Neuronal stem cell (in vitro differentiated cells): Measurements from ENCODE around the gene KIT.

ENCODE experiments used
- DNase-seq: peaks from one replicate; pipeline ENCODE4 v3.0.0-alpha.2; 2013; ENCODE audit warnings: low spot score
- H2AFZ ChIP-seq: one replicate; pipeline ENCODE4 v1.6.1; 2013; ENCODE audit warnings: mild to moderate bottlenecking, low read length, inconsistent platforms
- H2AK5ac ChIP-seq: 2 replicates; pipeline ENCODE4 v1.6.1; 2013; ENCODE audit warnings: low read depth, mild to moderate bottlenecking, inconsistent platforms, low read length, moderate library complexity, mixed read lengths
- H2BK120ac ChIP-seq: 2 replicates; pipeline ENCODE4 v1.6.1; 2013; ENCODE audit warnings: low read depth, mild to moderate bottlenecking, inconsistent platforms, low read length, moderate library complexity, mixed read lengths
- H2BK12ac ChIP-seq: one replicate; pipeline ENCODE4 v1.6.1; 2013; ENCODE audit warnings: low read length, inconsistent platforms
- H2BK15ac ChIP-seq: 2 replicates; pipeline ENCODE4 v1.6.1; 2013; ENCODE audit warnings: mild to moderate bottlenecking, low read length, inconsistent platforms, mixed read lengths
- H2BK5ac ChIP-seq: one replicate; pipeline ENCODE4 v1.6.1; 2013; ENCODE audit warnings: inconsistent platforms, mild to moderate bottlenecking, low read length, moderate library complexity
- H3K14ac ChIP-seq: one replicate; pipeline ENCODE4 v1.6.1; 2013; ENCODE audit warnings: low read length, inconsistent platforms
- H3K18ac ChIP-seq: 2 replicates; pipeline ENCODE4 v1.6.1; 2013; ENCODE audit warnings: low read length, inconsistent platforms
- H3K23ac ChIP-seq: 2 replicates; pipeline ENCODE4 v1.6.1; 2013; ENCODE audit warnings: low read depth, mild to moderate bottlenecking, mixed read lengths, low read length, inconsistent platforms; ENCODE audit not compliant: poor library complexity
- H3K27ac ChIP-seq: replicated peaks from 3 replicates; pipeline ENCODE4 v1.5.1; 2013; ENCODE audit warnings: low read length, inconsistent platforms
- H3K27me3 ChIP-seq, 3 experiments: 2 replicates each; pipeline ENCODE4 v1.6.1; 2013; ENCODE audit warnings: low read length in 3 of 3, mild to moderate bottlenecking in 2 of 3, inconsistent platforms in 1 of 3, low read depth in 1 of 3, mixed read lengths in 1 of 3, moderate library complexity in 1 of 3; ENCODE audit not compliant: control insufficient read depth in 3 of 3, insufficient read depth in 3 of 3
- H3K36me3 ChIP-seq, 2 donors: replicated peaks in 1 of 2; 2 replicates each; pipeline ENCODE4 v1.6.1; 2013; ENCODE audit warnings: low read length in 2 of 2; ENCODE audit not compliant: control insufficient read depth in 2 of 2, insufficient read depth in 2 of 2
- H3K4ac ChIP-seq: 2 replicates; pipeline ENCODE4 v1.6.1; 2013; ENCODE audit warnings: inconsistent platforms, mild to moderate bottlenecking, low read length, moderate library complexity
- H3K4me1 ChIP-seq, 2 donors: 1 replicate in 1 of 2; 2 replicates in 1 of 2; pipeline ENCODE4 v1.6.1; 2013; ENCODE audit warnings: low read length in 2 of 2, low read depth in 1 of 2; ENCODE audit not compliant: control insufficient read depth in 2 of 2, insufficient read depth in 1 of 2
- H3K4me2 ChIP-seq: one replicate; pipeline ENCODE4 v1.6.1; 2013; ENCODE audit warnings: mild to moderate bottlenecking, low read length, inconsistent platforms; ENCODE audit not compliant: insufficient read depth, poor library complexity, severe bottlenecking
- H3K4me3 ChIP-seq, 2 donors: 2 replicates each; pipeline ENCODE4 v1.5.1; 2013; ENCODE audit warnings: low read length in 2 of 2, mild to moderate bottlenecking in 2 of 2, inconsistent platforms in 1 of 2, moderate library complexity in 1 of 2
- H3K79me1 ChIP-seq: one replicate; pipeline ENCODE4 v1.6.1; 2013; ENCODE audit warnings: low read depth, mild to moderate bottlenecking, inconsistent platforms, low read length, moderate library complexity
- H3K9ac ChIP-seq: one replicate; pipeline ENCODE4 v1.6.1; 2013; ENCODE audit warnings: mild to moderate bottlenecking, low read depth, low read length, inconsistent platforms; ENCODE audit not compliant: poor library complexity
- H3K9me3 ChIP-seq, 2 donors: replicated peaks in 1 of 2; 2 replicates each; pipeline versions ENCODE3 to v1.6.1; 2013; ENCODE audit warnings: low read length in 2 of 2, mild to moderate bottlenecking in 2 of 2, inconsistent platforms in 1 of 2, low read depth in 1 of 2, mixed read lengths in 1 of 2, moderate library complexity in 1 of 2; ENCODE audit not compliant: control insufficient read depth in 2 of 2, insufficient read depth in 1 of 2
- H4K8ac ChIP-seq: one replicate; pipeline ENCODE4 v1.6.1; 2013; ENCODE audit warnings: low read depth, mild to moderate bottlenecking, inconsistent platforms, low read length, moderate library complexity
- H4K91ac ChIP-seq: one replicate; pipeline ENCODE4 v1.6.1; 2013; ENCODE audit warnings: low read length, low read depth, mild to moderate bottlenecking, inconsistent platforms; ENCODE audit not compliant: poor library complexity
- WGBS, 2 donors: extraction: QIAGEN DNeasy Blood & Tissue Kit; methylation state at CpG; one replicate each; pipeline ENCODE4 v1.1.7; 2013; ENCODE audit warnings: missing lambda C conversion rate in 2 of 2, mixed read lengths in 1 of 2; ENCODE audit not compliant: insufficient read length in 2 of 2, insufficient replicate concordance in 1 of 2; ENCODE audit errors: extremely low coverage in 2 of 2; 5-methylcytosine and 5-hydroxymethylcytosine counted together

KIT gene

DNA sequence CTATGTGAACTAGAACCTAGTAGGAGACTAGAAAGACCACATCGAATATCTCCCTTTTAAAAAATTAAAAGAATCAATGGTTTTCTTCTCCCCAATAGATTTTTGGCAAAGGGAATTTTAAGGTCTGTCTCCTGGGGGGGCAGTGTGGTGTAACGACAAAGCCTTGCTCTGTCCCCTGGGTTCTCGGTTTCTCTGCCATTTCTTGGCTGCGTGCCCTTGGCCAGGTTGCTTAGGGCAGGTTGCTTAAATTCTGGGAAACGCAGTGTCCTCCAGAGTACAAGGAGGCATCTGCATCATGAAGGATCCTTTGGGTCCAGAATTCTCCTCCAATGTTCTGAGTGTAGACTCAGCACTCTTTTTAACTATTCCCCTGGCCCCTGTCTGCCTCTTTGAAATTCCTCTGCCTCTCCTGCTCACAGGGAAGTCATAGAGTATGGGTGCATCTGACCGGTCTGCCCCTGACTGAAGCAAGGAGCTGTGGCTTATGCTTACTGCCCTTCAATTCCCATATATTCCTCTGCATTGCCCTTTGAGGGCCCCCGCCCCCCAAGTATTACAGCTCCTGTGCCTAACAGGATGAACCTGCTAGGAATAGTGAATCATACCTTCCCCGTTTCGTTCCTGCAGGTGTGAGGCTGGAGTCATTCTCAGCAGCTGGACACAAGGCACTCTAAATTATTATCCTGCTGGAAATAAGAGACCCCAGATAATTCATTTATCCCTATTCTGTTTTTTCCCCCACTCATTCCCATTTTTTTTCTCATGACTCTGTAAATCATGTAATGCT lies 2.2 kb downstream of the KIT start:
- Histone ChIP-seq H3K36me3 (no peaks in the 10 kb centered on the region), H3K79me1 (no peaks in the 10 kb centered on the region), H3K9ac (no peak overlapping the region), H3K27me3 (peaks cover 0 to 66% (median 23%) of the 10 kb centered on the region in 3 experiments), H3K4me1 (peaks cover 5 to 10% of the 10 kb centered on the region in 2 donors), H2BK5ac (no peak overlapping the region), H2BK12ac (no peak overlapping the region), H3K23ac (no peak overlapping the region), H2BK15ac (no peak overlapping the region), H3K4me2 (no peak overlapping the region), H3K4me3 (peak overlapping the region in 1 of 2 donors; percentile 57), H4K91ac (no peak overlapping the region), H3K4ac (no peak overlapping the region), H3K9me3 (no peaks in the 10 kb centered on the region), H2AFZ (no peak overlapping the region), H2BK120ac (no peak overlapping the region), H3K27ac (no peak overlapping the region), H2AK5ac (no peak overlapping the region), H3K18ac (no peak overlapping the region), H3K14ac (no peak overlapping the region), H4K8ac (no peak overlapping the region)
- WGBS, 2 donors: no CpG with 5 or more reads among the region's 9 CpGs
- DNase-seq: no peak

DNA sequence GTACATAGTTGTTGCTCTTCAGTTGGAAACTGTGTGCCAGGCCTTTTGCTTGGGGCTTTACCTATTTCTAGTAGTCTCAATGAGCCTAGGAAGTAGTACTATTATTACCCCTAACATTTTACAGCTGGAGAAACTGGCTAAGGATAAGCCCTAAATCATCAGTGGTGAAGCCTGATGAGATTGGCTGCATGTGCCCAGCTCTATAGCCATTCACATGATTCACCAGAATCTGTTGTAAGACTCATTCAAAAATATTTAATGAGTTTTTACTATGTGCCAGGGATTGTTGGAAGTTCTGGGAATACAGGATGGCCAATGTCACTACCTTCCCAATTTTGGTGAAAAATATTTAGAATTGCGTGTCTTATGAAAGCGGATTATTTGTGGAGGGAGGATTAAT lies 2.8 kb downstream of the KIT start:
- Histone ChIP-seq H3K4me2 (no peak overlapping the region), H2BK120ac (no peak overlapping the region), H4K91ac (no peak overlapping the region), H3K27ac (no peak overlapping the region), H3K4me3 (no peak overlapping the region), H2AK5ac (no peak overlapping the region), H3K27me3 (peaks cover 0 to 60% (median 23%) of the 10 kb centered on the region in 3 experiments), H3K4me1 (peaks cover 5 to 10% of the 10 kb centered on the region in 2 donors), H3K9ac (no peak overlapping the region), H3K4ac (no peak overlapping the region), H2BK15ac (no peak overlapping the region), H3K79me1 (no peaks in the 10 kb centered on the region), H3K36me3 (no peaks in the 10 kb centered on the region), H3K18ac (no peak overlapping the region), H2AFZ (no peak overlapping the region), H3K23ac (no peak overlapping the region), H2BK12ac (no peak overlapping the region), H4K8ac (no peak overlapping the region), H3K9me3 (no peaks in the 10 kb centered on the region), H3K14ac (no peak overlapping the region), H2BK5ac (no peak overlapping the region)
- DNase-seq: no peak
- 100% methylated on average over 2 of the region's 2 CpGs; no CpG with 5 or more reads in 1 of the 2 donors for WGBS, 2 donors

DNA sequence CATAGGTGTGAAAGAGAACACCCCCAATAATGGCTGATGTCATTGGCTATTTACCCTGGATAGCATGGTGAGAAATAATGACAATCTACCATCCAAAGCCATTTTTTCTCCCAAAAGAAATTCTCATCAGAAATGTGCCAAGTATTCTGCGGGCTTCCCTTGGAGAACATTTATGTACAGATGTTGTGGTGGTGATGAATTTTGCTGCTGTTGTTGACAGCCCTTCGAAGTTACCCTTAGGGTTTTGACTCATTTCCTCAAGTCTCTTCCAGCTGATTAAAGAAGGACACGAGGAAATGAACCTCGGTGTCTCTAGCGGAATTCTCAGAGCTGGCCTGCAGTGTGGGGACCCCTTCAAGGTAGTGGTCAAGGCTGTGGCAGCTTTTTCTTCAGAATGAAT lies 3.4 kb downstream of the KIT start:
- no peak overlapping the region for H3K18ac ChIP-seq
- no peak overlapping the region for H4K91ac ChIP-seq
- H3K4me2 ChIP-seq: no peak overlapping the region
- H2BK120ac ChIP-seq: no peak overlapping the region
- no peak overlapping the region for H2AK5ac ChIP-seq
- no peak overlapping the region for H2AFZ ChIP-seq
- no peak overlapping the region for H3K9ac ChIP-seq
- no peak overlapping the region for H2BK12ac ChIP-seq
- H3K27me3 ChIP-seq: peaks cover 0 to 54% (median 22%) of the 10 kb centered on the region in 3 experiments
- H3K4me1 ChIP-seq: peaks cover 5 to 10% of the 10 kb centered on the region in 2 donors
- DNase-seq: no peak
- H3K4ac ChIP-seq: no peak overlapping the region
- no peaks in the 10 kb centered on the region for H3K36me3 ChIP-seq
- no peak overlapping the region for H2BK15ac ChIP-seq
- no peak overlapping the region for H4K8ac ChIP-seq
- no peaks in the 10 kb centered on the region for H3K79me1 ChIP-seq
- no peaks in the 10 kb centered on the region for H3K9me3 ChIP-seq
- H3K23ac ChIP-seq: no peak overlapping the region
- no CpG with 5 or more reads among the region's 5 CpGs for WGBS, 2 donors
- H3K27ac ChIP-seq: no peak overlapping the region
- H3K14ac ChIP-seq: no peak overlapping the region
- H2BK5ac ChIP-seq: no peak overlapping the region
- H3K4me3 ChIP-seq: no peak overlapping the region

DNA sequence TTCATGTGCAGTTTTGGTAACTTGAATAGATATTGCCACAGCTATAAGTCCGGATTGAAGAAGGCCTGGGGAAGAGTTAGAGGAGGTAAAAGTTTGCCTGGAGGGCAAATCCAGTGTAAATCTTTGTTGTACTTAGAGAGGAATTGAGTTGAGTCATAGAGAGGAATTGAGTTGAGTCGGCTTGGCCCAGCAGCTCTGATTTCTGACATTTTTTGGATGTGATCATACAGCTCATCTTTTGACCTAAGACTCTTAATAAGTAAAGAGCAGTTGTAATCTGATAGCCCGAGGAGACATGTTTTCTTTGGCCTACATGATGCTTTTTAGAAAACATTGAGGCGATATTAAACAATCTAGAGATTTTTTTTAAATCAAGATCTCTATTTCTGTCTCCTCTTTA lies 3.9 kb downstream of the KIT start:
- H2BK120ac ChIP-seq: no peak overlapping the region
- no peak for DNase-seq
- no peak overlapping the region for H2BK15ac ChIP-seq
- no peaks in the 10 kb centered on the region for H3K79me1 ChIP-seq
- no peaks in the 10 kb centered on the region for H3K9me3 ChIP-seq
- H2BK12ac ChIP-seq: no peak overlapping the region
- no peak overlapping the region for H3K18ac ChIP-seq
- no peak overlapping the region for H4K8ac ChIP-seq
- H2AK5ac ChIP-seq: no peak overlapping the region
- H4K91ac ChIP-seq: no peak overlapping the region
- H3K4me3 ChIP-seq: no peak overlapping the region
- no peak overlapping the region for H2BK5ac ChIP-seq
- H3K4ac ChIP-seq: no peak overlapping the region
- H3K4me2 ChIP-seq: no peak overlapping the region
- no peak overlapping the region for H3K14ac ChIP-seq
- no peak overlapping the region for H3K9ac ChIP-seq
- H3K23ac ChIP-seq: no peak overlapping the region
- no peaks in the 10 kb centered on the region for H3K36me3 ChIP-seq
- H3K4me1 ChIP-seq: peaks cover 5 to 10% of the 10 kb centered on the region in 2 donors
- H2AFZ ChIP-seq: no peak overlapping the region
- no peak overlapping the region for H3K27ac ChIP-seq
- no CpG with 5 or more reads among the region's 4 CpGs for WGBS, 2 donors
- H3K27me3 ChIP-seq: peaks cover 0 to 49% (median 19%) of the 10 kb centered on the region in 3 experiments
